HG02970 (cell line): ENCODE measurements around the gene DPH6.
"Not testable (repeated sequence)": the region's sequence is repeated elsewhere in the genome, so short reads cannot be mapped to it uniquely, and the experiment has no call there.

ENCODE experiments used
- ATAC-seq: cut with Tn5 transposase; IDR thresholded peaks from one replicate; pipeline ENCODE4 v1.9.1; 2021; ENCODE audit warnings: mild to moderate bottlenecking, moderate library complexity, moderate number of reproducible peaks; ENCODE audit not compliant: unreplicated experiment, low FRiP score

DPH6 gene

DNA sequence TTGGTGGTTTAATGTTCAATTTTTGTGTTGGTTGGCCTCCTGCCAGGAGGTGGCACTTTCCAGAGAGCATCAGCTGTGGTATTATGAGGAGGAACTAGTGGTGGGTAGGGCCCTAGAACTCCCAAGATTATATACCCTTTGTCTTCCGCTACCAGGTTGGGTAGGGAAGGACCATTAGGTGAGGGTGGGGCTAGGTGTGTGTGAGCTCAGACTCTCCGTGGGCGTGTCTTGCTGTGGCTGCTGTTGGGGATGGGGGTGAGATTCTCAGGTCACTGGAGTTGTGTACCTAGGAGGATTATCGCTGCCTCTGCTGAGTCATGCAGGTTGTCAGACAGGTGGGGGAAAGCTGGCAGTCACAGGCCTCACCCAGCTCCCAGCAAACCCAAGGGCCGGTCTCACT is 187.1 kb downstream of the DPH6 start:
- no peak for ATAC-seq

DNA sequence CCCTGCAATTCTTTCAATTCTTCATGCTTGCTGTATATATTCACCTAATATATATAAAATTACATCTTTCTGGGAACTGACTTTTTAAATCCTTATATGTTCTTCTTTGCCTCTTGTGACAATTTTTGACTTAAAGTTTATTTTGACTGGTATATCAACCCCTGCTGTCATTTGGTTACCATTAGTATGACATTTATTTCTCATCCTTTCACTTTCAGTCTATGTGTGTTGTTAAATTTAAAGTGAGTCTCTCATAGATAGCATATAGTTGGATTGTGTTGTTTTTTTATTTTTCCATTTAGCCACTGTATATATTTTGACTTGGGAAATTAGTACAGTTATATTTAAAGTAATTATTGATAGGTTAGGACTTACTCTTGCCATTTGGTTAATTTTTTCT is 194.9 kb downstream of the DPH6 start:
- ATAC-seq, result no peak

DNA sequence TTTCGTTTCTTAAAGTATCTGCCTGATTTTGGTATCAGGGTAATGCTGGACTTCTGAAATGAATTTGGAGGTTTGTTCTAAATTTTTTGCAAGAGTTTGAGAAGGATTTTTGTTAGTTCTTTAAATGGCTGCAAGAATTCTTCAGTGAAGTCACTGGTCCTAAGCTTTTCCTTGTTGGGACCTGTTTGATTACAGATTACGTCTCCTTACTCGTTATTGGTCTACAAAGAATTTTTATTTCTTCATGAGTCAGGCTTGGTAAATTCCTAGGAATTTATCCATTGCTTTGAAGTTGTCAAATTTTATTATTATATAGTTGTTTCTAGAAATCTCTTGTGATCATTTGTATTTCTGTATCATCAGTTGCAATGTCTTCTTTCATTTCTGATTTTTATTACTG is 196.0 kb downstream of the DPH6 start:
- ATAC-seq, result no peak

DNA sequence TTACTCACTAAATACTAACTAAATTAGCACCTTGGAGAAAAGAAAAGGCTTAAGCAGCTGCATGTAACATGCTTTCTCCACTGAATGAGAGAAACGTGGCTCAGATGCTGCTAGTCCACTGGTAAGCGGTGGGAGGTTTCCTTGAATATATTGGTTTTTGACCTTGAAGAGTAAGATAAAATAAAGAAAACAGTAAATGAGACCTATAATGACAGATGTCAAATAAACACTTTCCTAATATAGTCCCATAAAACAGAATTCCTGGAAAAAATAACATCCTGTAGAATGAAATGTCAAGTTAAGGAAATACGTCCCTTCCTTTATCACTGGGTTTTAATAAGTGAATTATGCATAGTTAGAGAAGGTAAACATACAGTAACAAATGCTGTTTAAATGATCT is 215.0 kb downstream of the DPH6 start:
- ATAC-seq, result no peak

DNA sequence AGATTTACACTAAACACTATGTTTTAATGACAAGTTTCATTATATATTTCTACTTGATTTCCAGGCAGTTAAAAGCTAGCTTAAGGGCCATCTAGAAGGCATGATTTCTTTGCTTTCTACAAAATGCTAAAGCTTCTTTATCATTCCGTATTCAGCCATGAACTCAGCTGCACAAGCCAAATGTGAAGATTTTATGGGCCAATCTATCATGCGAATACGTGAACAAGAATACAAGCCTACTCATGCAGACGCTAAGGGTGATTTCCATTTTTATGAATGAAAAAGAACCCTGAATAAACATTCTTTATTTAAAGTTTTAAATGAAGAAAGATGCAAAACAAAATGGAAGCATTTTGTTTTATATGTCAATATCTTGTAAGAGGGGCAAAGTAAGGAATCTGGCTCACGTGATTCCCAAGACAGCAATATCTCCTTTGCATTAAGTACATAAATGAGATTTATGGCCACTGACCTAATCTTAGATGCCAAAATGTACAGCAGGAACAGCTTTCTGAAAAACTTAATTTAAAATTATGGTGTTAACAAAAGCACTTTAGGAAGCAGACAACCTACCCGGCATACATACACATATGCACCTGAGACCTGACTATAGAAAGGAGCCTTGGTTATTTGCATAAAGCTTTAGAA is 215.8 kb downstream of the DPH6 start:
- no peak for ATAC-seq

DNA sequence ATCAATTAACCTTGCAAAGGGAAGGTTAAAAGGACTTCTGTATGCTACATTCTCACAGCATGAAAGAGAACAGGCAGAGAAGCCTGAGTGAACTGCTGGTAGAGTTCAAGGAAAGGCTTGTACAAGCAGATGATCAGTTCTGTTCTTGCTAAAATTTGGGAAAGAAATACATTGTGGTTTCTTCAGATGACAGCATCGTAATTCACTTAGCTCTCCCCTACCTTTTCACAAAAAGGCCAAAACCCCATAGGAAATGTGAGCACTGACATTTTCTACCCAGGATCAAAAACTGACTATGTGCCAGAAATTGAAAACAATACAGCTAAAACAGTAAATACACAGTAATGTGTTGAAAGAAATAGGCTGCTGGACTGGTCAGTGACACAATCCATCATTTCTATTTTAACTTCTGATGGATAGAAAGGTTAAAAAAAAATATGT is 216.4 kb downstream of the DPH6 start:
- no peak for ATAC-seq

DNA sequence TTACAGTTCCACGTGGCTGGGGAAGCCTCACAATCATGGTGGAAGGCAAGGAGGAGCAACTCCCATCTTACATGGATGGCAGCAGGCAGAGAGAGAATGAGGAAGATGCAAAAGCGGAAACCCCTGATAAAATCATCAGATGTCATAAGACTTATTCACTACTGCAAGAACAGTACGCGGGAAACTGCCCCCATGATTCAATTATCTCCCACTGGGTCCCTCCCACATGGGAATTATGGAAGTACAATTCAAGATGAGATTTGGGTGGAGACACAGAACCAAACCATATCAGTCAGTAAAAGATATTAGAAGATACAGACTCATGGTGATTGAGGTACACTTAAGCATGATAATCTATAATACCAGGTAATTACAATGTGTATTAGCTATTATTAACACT is 217.1 kb downstream of the DPH6 start:
- ATAC-seq, result not testable (repeated sequence)

DNA sequence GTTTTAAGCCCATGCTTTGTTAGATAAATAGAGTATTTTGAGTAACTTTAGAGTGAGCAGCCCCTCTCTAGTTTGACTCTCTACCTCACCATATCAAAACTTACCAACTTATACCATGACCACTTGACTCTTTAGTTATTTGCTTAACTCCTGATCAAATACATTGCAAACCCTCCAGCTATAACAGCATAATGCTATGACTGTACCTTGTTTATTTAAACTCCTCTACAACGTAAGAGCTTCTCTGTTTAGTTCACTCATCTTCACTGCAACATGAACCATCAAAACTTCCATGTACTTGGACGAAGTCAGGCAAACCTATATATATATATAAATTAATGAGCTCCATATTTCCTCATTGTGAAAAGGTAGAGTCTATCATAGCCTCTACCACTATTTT is 218.2 kb downstream of the DPH6 start:
- ATAC-seq, result no peak

DNA sequence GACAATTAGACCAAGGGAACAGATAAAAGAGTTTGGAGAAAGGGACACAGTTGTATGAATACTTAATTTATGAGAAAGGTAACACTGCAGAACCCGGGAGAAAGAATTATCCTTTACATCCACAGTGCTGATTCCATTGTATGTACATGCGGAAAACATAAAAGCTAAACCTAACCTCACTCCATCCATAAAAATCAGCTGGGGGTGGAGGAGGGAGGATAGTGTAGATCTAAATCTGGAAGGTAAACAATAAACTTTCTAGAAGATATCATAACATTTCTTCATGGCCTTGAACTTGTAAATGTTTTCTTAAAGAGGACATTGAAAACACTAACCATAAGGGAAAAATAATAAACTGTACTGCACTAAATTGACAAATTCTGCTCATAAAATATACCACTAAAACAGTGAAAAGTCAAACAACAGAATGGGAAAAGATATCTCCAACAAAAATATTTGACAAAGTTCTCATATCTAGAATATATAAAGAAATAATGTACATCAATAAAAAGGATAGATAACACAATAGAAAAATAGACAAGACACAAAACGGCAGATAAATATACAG is 220.5 kb downstream of the DPH6 start:
- ATAC-seq, result no peak

DNA sequence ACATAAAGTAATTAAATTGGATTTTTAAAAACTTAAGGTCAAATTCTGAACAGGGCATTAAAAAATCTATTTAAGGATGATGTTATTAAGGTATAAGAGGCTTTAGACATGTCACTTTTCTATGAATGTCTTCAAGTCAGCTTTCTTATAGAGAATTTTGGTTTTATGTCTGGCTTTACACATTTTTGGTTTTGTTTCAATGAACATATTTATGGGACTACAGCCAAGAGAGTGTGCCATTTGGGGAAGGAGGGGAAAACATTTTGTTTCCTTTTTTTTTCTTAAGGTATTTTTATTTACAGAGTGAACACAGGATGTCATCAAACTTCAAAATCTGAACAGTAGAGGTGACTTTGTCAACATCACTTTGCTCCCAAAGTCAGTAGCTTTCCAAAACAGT is 222.8 kb downstream of the DPH6 start:
- no peak for ATAC-seq

DNA sequence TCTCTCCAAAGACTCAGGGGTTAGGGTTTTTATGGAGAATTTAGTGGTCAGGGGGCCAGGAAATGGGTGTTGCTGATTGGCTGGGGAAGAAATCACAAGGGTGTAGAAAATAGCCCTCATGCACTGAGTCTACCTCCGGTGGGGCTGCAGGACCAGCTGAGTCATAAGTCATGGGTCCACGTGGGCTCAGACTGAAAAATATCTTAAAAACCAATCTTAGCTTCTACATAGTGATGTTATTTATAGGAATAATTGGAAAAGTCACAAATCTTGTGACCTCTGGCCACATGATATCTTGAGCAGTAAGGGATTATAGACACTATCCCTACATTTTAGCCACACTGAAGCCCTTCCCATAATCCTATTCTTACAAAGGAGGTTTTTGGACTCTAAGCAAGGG is 224.0 kb downstream of the DPH6 start:
- no peak for ATAC-seq

DNA sequence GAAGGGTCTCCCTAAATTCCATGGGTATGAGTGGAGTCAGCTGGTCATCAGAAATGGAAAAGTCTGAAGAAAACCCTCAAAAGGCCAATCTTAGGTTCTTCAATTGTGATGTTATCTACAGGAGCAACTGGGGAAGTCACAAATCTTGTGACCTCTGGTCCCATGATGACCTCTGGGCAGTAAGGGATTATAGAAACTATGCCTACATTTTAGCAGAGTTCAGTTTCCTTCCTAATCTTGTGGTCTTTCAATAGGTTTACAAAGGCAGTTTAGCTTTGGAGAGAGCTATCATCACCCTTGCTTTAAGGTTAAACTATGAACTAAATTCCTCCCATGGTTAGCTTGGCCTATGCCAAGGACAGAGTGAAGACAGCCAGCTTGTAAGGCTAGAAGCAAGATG is 225.1 kb downstream of the DPH6 start:
- no peak for ATAC-seq
